ENCODE measurements around the gene ZDHHC14.

- no peak for TF ChIP-seq CTCF (IDR thresholded peaks at IDR 0.05)
- TF ChIP-seq POLR2AphosphoS5 (IDR thresholded peaks at IDR 0.05) = no peak
These were observed 319.0 kb downstream of the ZDHHC14 start for GRCh38 chr6:157699777-157700636.

Data from prostate gland (tissue), 2 donors.